IMR-90 (cell line): Measurements from ENCODE around the gene TEAD4. TPM values are rescaled to one million over a fixed set of nuclear protein-coding genes. Genes with fewer than 3 reads are reported as not detected.

Source experiments
- ATAC-seq: fragments of 200-7000 bp; cut with Tn5 transposase; 2 replicates; pipeline ENCODE4 v1.9.1; 2020; ENCODE audit warnings: low read depth, mild to moderate bottlenecking, moderate library complexity
- BruUV-seq: library from RNA; stranded (reverse); fragments of 400-500 nt; replicated peaks from 2 replicates; lab custom pipeline; 2021; lab: Mats Ljungman, UMichigan
- CTCF ChIA-PET: fragments of 300-600 bp; formaldehyde crosslinking; extraction: SDS; loops from one replicate; lab custom pipeline; 2021; ENCODE audit warnings: antibody characterized with exemption; lab: Yijun Ruan, JAX
- POLR2A ChIA-PET: fragments of 300-600 bp; sonication (Branson Sonifier 250); formaldehyde crosslinking; loops from one replicate; lab custom pipeline; 2022; ENCODE audit warnings: antibody characterized with exemption; ENCODE audit not compliant: unreplicated experiment; lab: Charles Lee
- DNase-seq: peaks from one replicate; pipeline ENCODE4 v3.0.0; 2013
- H2AFZ ChIP-seq: replicated peaks from 2 replicates; pipeline ENCODE3; 2013; ENCODE audit warnings: low read length, mild to moderate bottlenecking; ENCODE audit not compliant: poor library complexity
- H2AK5ac ChIP-seq: 2 replicates; pipeline ENCODE4 v1.6.1; 2013; ENCODE audit warnings: low read depth, low read length, inconsistent platforms
- H2AK9ac ChIP-seq: replicated peaks from 2 replicates; pipeline ENCODE3; 2013; ENCODE audit warnings: mild to moderate bottlenecking, low read depth, low read length, moderate library complexity; ENCODE audit not compliant: poor library complexity
- H2BK120ac ChIP-seq: 2 replicates; pipeline ENCODE4 v1.6.1; 2013; ENCODE audit warnings: low read depth, low read length, inconsistent platforms
- H2BK15ac ChIP-seq: 3 replicates; pipeline ENCODE4 v1.6.1; 2013; ENCODE audit warnings: low read depth, low read length, inconsistent platforms
- H2BK20ac ChIP-seq: 2 replicates; pipeline ENCODE4 v1.6.1; 2013; ENCODE audit warnings: low read depth, mild to moderate bottlenecking, inconsistent platforms, low read length, moderate library complexity
- H2BK5ac ChIP-seq: 2 replicates; pipeline ENCODE4 v1.6.1; 2013; ENCODE audit warnings: mild to moderate bottlenecking, low read depth, low read length, inconsistent platforms; ENCODE audit not compliant: poor library complexity, severe bottlenecking
- H3K14ac ChIP-seq: replicated peaks from 2 replicates; pipeline ENCODE4 v1.6.1; 2013; ENCODE audit warnings: low read depth, low read length, inconsistent platforms
- H3K18ac ChIP-seq: 2 replicates; pipeline ENCODE4 v1.6.1; 2013; ENCODE audit warnings: low read depth, low read length, control low read depth
- H3K23ac ChIP-seq: 2 replicates; pipeline ENCODE4 v1.6.1; 2013; ENCODE audit warnings: low read depth, low read length, inconsistent platforms
- H3K27ac ChIP-seq: 2 replicates; pipeline ENCODE4 v1.5.1; 2013; ENCODE audit warnings: mild to moderate bottlenecking, control low read depth, low read length; ENCODE audit not compliant: insufficient read depth
- H3K27me3 ChIP-seq: 2 replicates; pipeline ENCODE4 v1.6.1; 2013; ENCODE audit warnings: low read length; ENCODE audit not compliant: control insufficient read depth, insufficient read depth
- H3K36me3 ChIP-seq: 2 replicates; pipeline ENCODE4 v1.6.1; 2013; ENCODE audit warnings: low read length, mixed read lengths; ENCODE audit not compliant: control insufficient read depth, insufficient read depth
- H3K4ac ChIP-seq: 2 replicates; pipeline ENCODE4 v1.6.1; 2013; ENCODE audit warnings: low read depth, low read length, inconsistent platforms
- H3K4me1 ChIP-seq: 2 replicates; pipeline ENCODE4 v1.6.1; 2013; ENCODE audit warnings: low read length, mixed read lengths; ENCODE audit not compliant: control insufficient read depth, insufficient read depth
- H3K4me2 ChIP-seq: 2 replicates; pipeline ENCODE4 v1.6.1; 2013; ENCODE audit warnings: low read depth, mild to moderate bottlenecking, control low read depth, low read length, moderate library complexity
- H3K4me3 ChIP-seq: 2 replicates; pipeline ENCODE4 v1.5.1; 2013; ENCODE audit warnings: low read depth, mild to moderate bottlenecking, control low read depth, low read length, moderate library complexity; ENCODE audit not compliant: insufficient read depth
- H3K56ac ChIP-seq: 2 replicates; pipeline ENCODE4 v1.6.1; 2013; ENCODE audit warnings: low read length, inconsistent platforms; ENCODE audit not compliant: insufficient read depth; ENCODE audit errors: extremely low read depth
- H3K79me1 ChIP-seq, 2 experiments: 2 replicates each; pipeline ENCODE4 v1.6.1; 2013; ENCODE audit warnings: low read length in 2 of 2, inconsistent platforms in 1 of 2, low read depth in 1 of 2
- H3K9ac ChIP-seq: 2 replicates; pipeline ENCODE4 v1.6.1; 2013; ENCODE audit warnings: low read depth, low read length, control low read depth
- H3K9me1 ChIP-seq: 2 replicates; pipeline ENCODE4 v1.6.1; 2013; ENCODE audit warnings: low read length, inconsistent platforms; ENCODE audit not compliant: insufficient read depth
- H3K9me3 ChIP-seq: 2 replicates; pipeline ENCODE4 v1.6.1; 2013; ENCODE audit warnings: low read length; ENCODE audit not compliant: control insufficient read depth, insufficient read depth
- H4K20me1 ChIP-seq: 2 replicates; pipeline ENCODE4 v1.6.1; 2013; ENCODE audit warnings: low read length, inconsistent platforms; ENCODE audit not compliant: insufficient read depth
- H4K5ac ChIP-seq: 2 replicates; pipeline ENCODE4 v1.6.1; 2013; ENCODE audit warnings: mild to moderate bottlenecking, low read depth, low read length, control low read depth
- H4K8ac ChIP-seq, 2 experiments: 2 replicates each; pipeline ENCODE4 v1.6.1; 2013; ENCODE audit warnings: low read depth in 2 of 2, low read length in 2 of 2, control low read depth in 1 of 2, inconsistent platforms in 1 of 2
- H4K91ac ChIP-seq: 2 replicates; pipeline ENCODE4 v1.6.1; 2013; ENCODE audit warnings: low read depth, low read length, inconsistent platforms; ENCODE audit not compliant: insufficient read depth
- BHLHE40 ChIP-seq: fragments of 150-350 bp; IDR thresholded peaks from 2 replicates; pipeline ENCODE4 v1.6.1; 2016; ENCODE audit warnings: mild to moderate bottlenecking, low read depth, low read length
- CEBPB ChIP-seq: IDR thresholded peaks from 2 replicates; pipeline ENCODE4 v1.6.1; 2012; ENCODE audit warnings: low read depth, low read length, improper control_type of control experiment
- CHD1 ChIP-seq: IDR thresholded peaks from 2 replicates; pipeline ENCODE4 v1.6.1; 2012; ENCODE audit warnings: low read depth, low read length, improper control_type of control experiment
- CTCF ChIP-seq: conservative IDR thresholded peaks from 2 replicates; pipeline ENCODE4 v1.5.1; 2012; ENCODE audit warnings: mild to moderate bottlenecking, low read depth, low read length, improper control_type of control experiment
- ELK1 ChIP-seq: fragments of 150-350 bp; IDR thresholded peaks from 2 replicates; pipeline ENCODE4 v1.6.1; 2016; ENCODE audit warnings: low read depth, mild to moderate bottlenecking, low read length, moderate library complexity, borderline replicate concordance
- MAFK ChIP-seq: IDR thresholded peaks from 2 replicates; pipeline ENCODE4 v1.6.1; 2012; ENCODE audit warnings: low read depth, low read length, improper control_type of control experiment
- MAZ ChIP-seq: IDR thresholded peaks from 2 replicates; pipeline ENCODE4 v1.6.1; 2012; ENCODE audit warnings: low read depth, mild to moderate bottlenecking, low read length, improper control_type of control experiment, moderate library complexity, borderline replicate concordance
- MXI1 ChIP-seq: IDR thresholded peaks from 2 replicates; pipeline ENCODE4 v1.6.1; 2012; ENCODE audit warnings: low read depth, mild to moderate bottlenecking, low read length, moderate library complexity, borderline replicate concordance
- NFE2L2 ChIP-seq: fragments of 150-350 bp; IDR thresholded peaks from 2 replicates; pipeline ENCODE4 v1.6.1; 2016; ENCODE audit warnings: low read depth, mild to moderate bottlenecking, low read length
- POLR2A ChIP-seq: IDR thresholded peaks from 2 replicates; pipeline ENCODE4 v1.6.1; 2012; ENCODE audit warnings: mild to moderate bottlenecking, low read depth, low read length
- RAD21 ChIP-seq: IDR thresholded peaks from 2 replicates; pipeline ENCODE4 v1.6.1; 2012; ENCODE audit warnings: low read length, improper control_type of control experiment
- RCOR1 ChIP-seq: IDR thresholded peaks from 2 replicates; pipeline ENCODE4 v1.6.1; 2012; ENCODE audit warnings: mild to moderate bottlenecking, low read length, improper control_type of control experiment; ENCODE audit not compliant: insufficient replicate concordance
- RFX5 ChIP-seq: IDR thresholded peaks from 2 replicates; pipeline ENCODE4 v1.8.0; 2012; ENCODE audit warnings: low read depth, mild to moderate bottlenecking, low read length, moderate library complexity
- SMC3 ChIP-seq: fragments of 150-350 bp; IDR thresholded peaks from 2 replicates; pipeline ENCODE4 v1.6.1; 2016; ENCODE audit warnings: low read depth, mild to moderate bottlenecking, antibody characterized with exemption, low read length, moderate library complexity
- WGBS, 2 experiments: methylation state at CpG; one replicate each; pipeline versions ENCODE4 v1.1.5 to v1.1.7; 2013; ENCODE audit warnings: missing lambda C conversion rate in 2 of 2; ENCODE audit not compliant: insufficient read length in 1 of 2; ENCODE audit errors: extremely low coverage in 2 of 2; 5-methylcytosine and 5-hydroxymethylcytosine counted together
- dilution Hi-C: fragments of 300-500 bp; cut with HindIII; formaldehyde crosslinking; loops from one replicate; pipeline ENCODE4 v1.14.3; 2018; ENCODE audit warnings: low sequenced_read_pairs; ENCODE audit not compliant: unreplicated experiment
- in situ Hi-C: fragments of 300-500 bp; cut with MboI; formaldehyde crosslinking; loops from 3 replicates; pipeline ENCODE4 v1.14.3; 2019; ENCODE audit warnings: low sequenced_read_pairs, inconsistent platforms, mixed read lengths
- intact Hi-C: fragments of 100-400 bp; cut with micrococcal nuclease; formaldehyde crosslinking; loops from 2 replicates; pipeline ENCODE4 v1.10.0; 2022
- polyA plus RNA-seq, 3 experiments: library from polyadenylated mRNA; depleted of rRNA; stranded (reverse); fragments of >200 nt; gene quantifications; 2 replicates each; pipeline ENCODE4 v1.2.3, GENCODE V29; 2012; ENCODE audit warnings: low replicate concordance in 1 of 3
- total RNA-seq: library from RNA; depleted of rRNA; stranded (reverse); fragments of >200 nt; gene quantifications from 2 replicates; pipeline ENCODE4 v1.2.3, GENCODE V29; 2012
- TF ChIP-seq, protein P1 (sequence below): fragments of 150-350 bp; IDR thresholded peaks from 2 replicates; pipeline ENCODE4 v1.6.1; 2017; ENCODE audit warnings: mild to moderate bottlenecking, antibody characterized with exemption, low read length, low read depth

Gene TEAD4
- total and polyA plus RNA-seq, 2 of the 4 experiments (the other 2 are of a cell fraction), result 8.8 to 24.9 TPM

- H2BK120ac ChIP-seq, result peak overlapping the region; percentile 48; the same call in 1 of the 2 replicates
- no peak overlapping the region for H3K27ac ChIP-seq
- H3K23ac ChIP-seq, result peak overlapping the region; percentile 33
- H3K36me3 ChIP-seq, result no peaks in the 10 kb centered on the region
- H4K5ac ChIP-seq, result peak overlapping the region; percentile 20; the same call in 1 of the 2 replicates
- H3K27me3 ChIP-seq, result peaks cover 10% of the 10 kb centered on the region
- 0 out of 2 replicates have a peak, but pooled peaks cover under 1% of the 10 kb centered on the region for H4K20me1 ChIP-seq
- H3K4ac ChIP-seq, result no peak overlapping the region
- peak overlapping the region; percentile 65 for H2AFZ ChIP-seq
- H3K9me3 ChIP-seq, result peaks cover 3% of the 10 kb centered on the region; the same call in 1 of the 2 replicates
- H3K9ac ChIP-seq, result no peak overlapping the region
- H4K91ac ChIP-seq, result no peak overlapping the region; the same call in 1 of the 2 replicates
- ChIA-PET CTCF (no interaction called here), POLR2A (no interaction called here)
- H3K79me1 ChIP-seq, result no peaks in the 10 kb centered on the region
- DNase-seq (no peak), ATAC-seq (peak; percentile 56)
- no peak overlapping the region; a peak in 1 of 4 replicates for H4K8ac ChIP-seq
- H2AK9ac ChIP-seq, result no peak overlapping the region
- WGBS, 2 experiments, result 47% methylated on average over 7 of the region's 12 CpGs; no CpG with 5 or more reads in 1 of the 2 experiments
- H2BK20ac ChIP-seq, result 0 out of 2 replicates have a peak overlapping the region, but pooled peaks have one; percentile 61
- intact Hi-C loops (no loop called here), dilution Hi-C loops (no loop called here), in situ Hi-C loops (no loop called here)
- H3K9me1 ChIP-seq, result no peaks in the 10 kb centered on the region
- peaks cover 8% of the 10 kb centered on the region for H3K4me1 ChIP-seq
- H2BK15ac ChIP-seq, result no peak overlapping the region
- peak overlapping the region; percentile 10; the same call in 1 of the 2 replicates for H3K18ac ChIP-seq
- no peak overlapping the region for H3K4me2 ChIP-seq
- H3K56ac ChIP-seq, result no peak overlapping the region
- peak overlapping the region; percentile 13; the same call in 1 of the 2 replicates for H2AK5ac ChIP-seq
- no peak overlapping the region for H3K4me3 ChIP-seq
- BruUV-seq, result no TSS peak
- H3K14ac ChIP-seq, result peak overlapping the region; percentile 37; the same call in 1 of the 2 replicates
- H2BK5ac ChIP-seq, result no peak overlapping the region
- TF ChIP-seq RAD21 (no peak), CEBPB (no peak), MAFK (no peak), CHD1 (no peak), MAZ (no peak), RFX5 (no peak), NFE2L2 (no peak), ELK1 (no peak), MXI1 (no peak), POLR2A (no peak), SMC3 (no peak), BHLHE40 (no peak), RCOR1 (no peak), CTCF (no peak)
- TF ChIP-seq, protein P1, sequence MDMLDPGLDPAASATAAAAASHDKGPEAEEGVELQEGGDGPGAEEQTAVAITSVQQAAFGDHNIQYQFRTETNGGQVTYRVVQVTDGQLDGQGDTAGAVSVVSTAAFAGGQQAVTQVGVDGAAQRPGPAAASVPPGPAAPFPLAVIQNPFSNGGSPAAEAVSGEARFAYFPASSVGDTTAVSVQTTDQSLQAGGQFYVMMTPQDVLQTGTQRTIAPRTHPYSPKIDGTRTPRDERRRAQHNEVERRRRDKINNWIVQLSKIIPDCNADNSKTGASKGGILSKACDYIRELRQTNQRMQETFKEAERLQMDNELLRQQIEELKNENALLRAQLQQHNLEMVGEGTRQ, result no peak
Observed at GRCh38 chr12:3055026-3055703, 96.0 kb downstream of the TEAD4 start.
